Osteoblast (primary cell): ENCODE results near the gene LMX1A. TPM values are rescaled to one million over a fixed set of nuclear protein-coding genes. Genes with fewer than 3 reads are reported as not detected.
A peak's percentile ranks its signal among the peaks of the same experiment; 100 is the strongest.

Experiments used
- DNase-seq: peaks from one replicate; pipeline ENCODE4 v3.0.0; 2011; ENCODE audit warnings: low spot score, mixed read lengths; ENCODE audit not compliant: insufficient read length; ENCODE audit errors: missing footprints
- H2AFZ ChIP-seq: 2 replicates; pipeline ENCODE4 v1.6.0; 2011; ENCODE audit warnings: mild to moderate bottlenecking, low read length
- H3K27ac ChIP-seq: 2 replicates; pipeline ENCODE4 v1.5.1; 2011; ENCODE audit warnings: mild to moderate bottlenecking, low read depth, low read length, moderate library complexity
- H3K27me3 ChIP-seq: 2 replicates; pipeline ENCODE4 v1.6.0; 2012; ENCODE audit warnings: mild to moderate bottlenecking, control low read depth, inconsistent platforms, low read length, moderate library complexity; ENCODE audit not compliant: insufficient read depth
- H3K36me3 ChIP-seq: 2 replicates; pipeline ENCODE4 v1.5.1; 2011; ENCODE audit warnings: mild to moderate bottlenecking, low read length, control low read depth, moderate library complexity; ENCODE audit not compliant: insufficient read depth
- H3K4me1 ChIP-seq: 2 replicates; pipeline ENCODE4 v1.5.1; 2011; ENCODE audit warnings: mild to moderate bottlenecking, low read length, control low read depth, moderate library complexity; ENCODE audit not compliant: insufficient read depth
- H3K4me2 ChIP-seq: 2 replicates; pipeline ENCODE4 v1.6.0; 2011; ENCODE audit warnings: mild to moderate bottlenecking, low read length; ENCODE audit not compliant: insufficient read depth
- H3K4me3 ChIP-seq: fragments of 200-600 bp; sonication (generic); 3 replicates; pipeline ENCODE4 v1.5.1; 2012; ENCODE audit warnings: mild to moderate bottlenecking, low read length, inconsistent platforms; ENCODE audit not compliant: insufficient read depth
- H3K79me2 ChIP-seq: 2 replicates; pipeline ENCODE4 v1.6.0; 2012; ENCODE audit warnings: mild to moderate bottlenecking, low read length, control low read depth, inconsistent platforms; ENCODE audit not compliant: insufficient read depth
- H3K9me3 ChIP-seq: 2 replicates; pipeline ENCODE4 v1.5.1; 2011; ENCODE audit warnings: low read depth, low read length, control low read depth
- H4K20me1 ChIP-seq: 2 replicates; pipeline ENCODE4 v1.6.0; 2012; ENCODE audit warnings: mild to moderate bottlenecking, low read length, control low read depth; ENCODE audit not compliant: insufficient read depth
- total RNA-seq: library from RNA; depleted of rRNA; stranded (reverse); fragments of >200 nt; gene quantifications from 2 replicates; pipeline ENCODE4 v1.2.3, GENCODE V29; 2012
- TF ChIP-seq, protein P1 (sequence below): IDR thresholded peaks from 2 replicates; pipeline ENCODE4 v1.5.1; 2011; ENCODE audit warnings: mild to moderate bottlenecking, low read depth, low read length, moderate library complexity; ENCODE audit errors: extremely low read depth

LMX1A gene
- total RNA-seq, 1 donor = not detected

DNA sequence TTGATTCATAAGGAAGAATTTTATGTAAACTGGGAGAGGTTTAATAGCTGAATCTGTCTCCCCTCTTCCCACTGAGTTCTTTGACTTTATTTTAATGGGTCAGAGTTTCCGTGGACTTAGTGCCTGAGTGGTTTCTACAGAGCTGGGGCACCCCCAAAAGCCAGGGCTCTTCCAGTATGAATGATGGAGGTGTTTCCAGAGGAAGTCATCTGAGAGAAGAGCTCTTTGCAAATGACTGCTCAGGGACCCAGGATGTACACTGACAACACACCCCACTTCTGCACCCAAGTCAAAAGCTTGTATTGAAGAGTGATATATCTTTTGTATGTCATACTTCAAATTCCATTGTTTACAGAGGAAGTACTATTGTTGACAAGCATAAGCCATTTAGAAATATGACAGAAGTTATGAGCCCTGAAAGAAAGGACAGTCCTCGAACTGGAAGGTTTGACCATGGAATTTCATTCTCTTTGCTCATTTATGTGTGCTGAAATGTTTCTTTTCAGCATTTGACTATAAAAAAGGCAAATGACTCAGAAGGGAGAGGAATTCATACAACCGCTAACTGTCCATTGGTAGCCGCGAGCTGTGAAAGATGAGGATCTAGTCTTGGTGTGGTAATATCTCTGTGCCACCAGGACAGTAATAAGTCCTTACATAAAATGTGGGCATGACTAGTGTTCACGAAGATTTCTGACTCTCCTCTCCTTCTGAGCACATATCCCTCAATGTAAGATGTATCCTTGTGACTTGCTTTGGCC lies 25.4 kb upstream of the LMX1A start:
- TF ChIP-seq, protein P1, sequence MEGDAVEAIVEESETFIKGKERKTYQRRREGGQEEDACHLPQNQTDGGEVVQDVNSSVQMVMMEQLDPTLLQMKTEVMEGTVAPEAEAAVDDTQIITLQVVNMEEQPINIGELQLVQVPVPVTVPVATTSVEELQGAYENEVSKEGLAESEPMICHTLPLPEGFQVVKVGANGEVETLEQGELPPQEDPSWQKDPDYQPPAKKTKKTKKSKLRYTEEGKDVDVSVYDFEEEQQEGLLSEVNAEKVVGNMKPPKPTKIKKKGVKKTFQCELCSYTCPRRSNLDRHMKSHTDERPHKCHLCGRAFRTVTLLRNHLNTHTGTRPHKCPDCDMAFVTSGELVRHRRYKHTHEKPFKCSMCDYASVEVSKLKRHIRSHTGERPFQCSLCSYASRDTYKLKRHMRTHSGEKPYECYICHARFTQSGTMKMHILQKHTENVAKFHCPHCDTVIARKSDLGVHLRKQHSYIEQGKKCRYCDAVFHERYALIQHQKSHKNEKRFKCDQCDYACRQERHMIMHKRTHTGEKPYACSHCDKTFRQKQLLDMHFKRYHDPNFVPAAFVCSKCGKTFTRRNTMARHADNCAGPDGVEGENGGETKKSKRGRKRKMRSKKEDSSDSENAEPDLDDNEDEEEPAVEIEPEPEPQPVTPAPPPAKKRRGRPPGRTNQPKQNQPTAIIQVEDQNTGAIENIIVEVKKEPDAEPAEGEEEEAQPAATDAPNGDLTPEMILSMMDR = no peak
- Histone ChIP-seq H3K27me3 (peaks cover 13% of the 10 kb centered on the region), H3K9me3 (no peaks in the 10 kb centered on the region), H3K4me3 (no peak overlapping the region), H3K27ac (no peak overlapping the region), H4K20me1 (no peaks in the 10 kb centered on the region), H3K36me3 (no peaks in the 10 kb centered on the region), H3K4me1 (peaks cover 6% of the 10 kb centered on the region), H2AFZ (no peak overlapping the region), H3K4me2 (no peak overlapping the region), H3K79me2 (no peaks in the 10 kb centered on the region)
- no peak for DNase-seq

DNA sequence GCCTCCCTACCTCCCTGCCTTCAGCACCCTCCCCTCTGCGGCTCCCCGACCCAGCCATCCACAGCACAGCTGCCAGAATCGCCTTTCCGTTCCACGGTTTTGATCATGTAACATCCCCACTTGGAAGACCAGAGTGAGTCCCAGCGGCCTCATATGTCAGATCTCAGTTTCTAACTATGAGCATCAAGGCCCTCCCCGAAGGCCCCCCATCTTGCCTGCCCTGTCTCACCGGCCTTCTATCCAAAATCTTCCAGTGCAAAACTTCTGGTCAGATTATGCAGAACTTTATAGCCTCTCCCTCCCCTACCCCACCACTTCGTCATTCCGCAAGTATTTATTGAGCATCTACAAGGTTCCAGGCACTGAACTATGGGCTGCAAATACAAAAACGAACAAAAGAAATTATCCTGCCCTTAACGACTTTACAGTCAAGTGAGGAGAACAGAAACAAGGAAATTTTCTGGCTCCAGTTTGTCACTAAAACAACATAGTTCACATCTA lies 20.3 kb upstream of the LMX1A start:
- H3K27ac ChIP-seq = peak overlapping the region; percentile 53
- TF ChIP-seq, protein P1 = no peak
- H3K36me3 ChIP-seq = no peaks in the 10 kb centered on the region
- H3K79me2 ChIP-seq = no peaks in the 10 kb centered on the region
- H3K9me3 ChIP-seq = no peaks in the 10 kb centered on the region
- H3K4me1 ChIP-seq = peaks cover 14% of the 10 kb centered on the region
- H3K4me2 ChIP-seq = peak overlapping the region; percentile 81
- H3K4me3 ChIP-seq = peak overlapping the region; percentile 64
- no peak for DNase-seq
- H4K20me1 ChIP-seq = no peaks in the 10 kb centered on the region
- peaks cover 27% of the 10 kb centered on the region for H3K27me3 ChIP-seq
- H2AFZ ChIP-seq = peak overlapping the region; percentile 85

DNA sequence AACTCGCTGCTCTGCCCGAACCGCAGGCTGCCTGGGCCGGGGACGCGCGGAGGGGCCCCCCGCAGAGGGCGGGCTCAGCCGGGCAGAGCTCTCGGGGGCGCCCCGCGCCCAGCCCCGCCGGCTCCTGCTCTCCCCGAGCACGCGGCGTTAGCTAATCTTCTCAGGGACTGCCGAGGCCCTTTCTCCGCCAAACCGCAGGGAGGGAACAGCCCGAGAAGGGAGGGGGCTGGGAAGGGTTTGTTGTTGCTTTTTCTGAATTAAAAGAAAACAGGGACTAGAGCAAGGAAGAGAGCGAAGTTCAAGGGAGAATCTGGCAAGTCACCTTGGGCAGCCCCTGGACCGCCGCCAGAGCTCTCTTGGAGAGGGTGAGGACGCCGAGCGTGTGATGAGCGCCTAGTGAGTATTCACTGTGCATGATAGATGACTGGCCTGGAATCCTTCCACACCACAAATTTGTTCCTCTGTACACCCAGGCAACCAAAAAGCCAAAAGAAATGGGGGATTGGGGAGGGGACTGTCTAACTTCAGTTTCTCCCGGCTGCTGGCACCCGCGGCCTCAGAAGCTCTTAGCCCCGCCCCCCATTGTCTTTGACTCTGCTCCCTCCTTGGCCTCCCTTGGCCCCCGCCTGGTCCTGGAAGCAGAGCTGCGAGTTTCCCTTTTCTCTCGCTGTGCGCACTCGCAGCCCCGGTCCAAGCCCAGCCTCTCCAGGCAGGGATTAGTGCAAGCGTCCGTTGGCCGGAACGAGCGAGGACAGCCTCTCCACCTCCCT lies 19.7 kb upstream of the LMX1A start:
- Histone ChIP-seq H3K4me3 (peak overlapping the region; percentile 64), H3K79me2 (no peaks in the 10 kb centered on the region), H2AFZ (peak overlapping the region; percentile 85), H3K9me3 (no peaks in the 10 kb centered on the region), H3K4me1 (peaks cover 14% of the 10 kb centered on the region), H3K4me2 (peak overlapping the region; percentile 81), H3K27ac (peak overlapping the region; percentile 53), H3K36me3 (no peaks in the 10 kb centered on the region), H4K20me1 (no peaks in the 10 kb centered on the region), H3K27me3 (peaks cover 27% of the 10 kb centered on the region)
- peak; percentile 95 for DNase-seq
- TF ChIP-seq, protein P1 = no peak

DNA sequence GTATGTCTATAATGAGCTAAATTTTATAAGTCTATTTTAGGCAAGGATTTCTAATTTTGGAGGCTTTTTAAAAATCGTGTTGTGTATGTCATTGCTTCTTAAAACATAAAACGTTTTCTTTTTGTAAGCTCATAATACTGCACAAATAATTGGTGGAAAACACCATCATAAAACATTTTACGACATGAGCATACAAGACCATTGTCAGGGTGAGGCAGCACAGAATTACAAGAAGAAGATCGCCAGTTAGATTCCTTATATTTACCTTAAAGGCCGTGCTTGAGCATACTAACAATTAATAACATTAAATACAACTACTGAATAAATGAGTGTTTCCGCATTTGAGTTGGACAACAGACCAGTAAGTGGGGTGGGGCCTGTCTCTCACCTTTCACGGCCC lies 19.1 kb upstream of the LMX1A start:
- TF ChIP-seq, protein P1 = no peak
- Histone ChIP-seq H3K4me2 (peak overlapping the region; percentile 81), H3K9me3 (no peaks in the 10 kb centered on the region), H3K4me3 (peak overlapping the region; percentile 64), H3K27ac (peak overlapping the region; percentile 53), H2AFZ (peak overlapping the region; percentile 85), H3K4me1 (peaks cover 14% of the 10 kb centered on the region), H4K20me1 (no peaks in the 10 kb centered on the region), H3K36me3 (no peaks in the 10 kb centered on the region), H3K27me3 (peaks cover 27% of the 10 kb centered on the region), H3K79me2 (no peaks in the 10 kb centered on the region)
- no peak for DNase-seq
